Esophagus muscularis mucosa (tissue), 4 donors: Measurements from ENCODE around the gene MX2. TPM values are rescaled to one million over a fixed set of nuclear protein-coding genes. Genes with fewer than 3 reads are reported as not detected.

Experiments
- DNase-seq: peaks from one replicate; pipeline ENCODE4 v3.0.0-alpha.2; 2017; ENCODE audit errors: extremely low spot score
- H3K27ac ChIP-seq, 4 donors: fragments of 200-600 bp; sonication (generic); replicated peaks in 1 of 4; 1 replicate in 3 of 4; 2 replicates in 1 of 4; pipeline ENCODE4 v1.5.1; 2016 to 2019; ENCODE audit warnings: mild to moderate bottlenecking in 1 of 4
- H3K27me3 ChIP-seq, 4 donors: fragments of 200-600 bp; sonication (generic); one replicate each; pipeline versions ENCODE4 v1.5.1 to v1.6.0; 2016 to 2019
- H3K36me3 ChIP-seq, 4 donors: fragments of 200-600 bp; sonication (generic); one replicate each; pipeline ENCODE4 v1.5.1; 2016 to 2019
- H3K4me1 ChIP-seq, 4 donors: fragments of 200-600 bp; sonication (generic); one replicate each; pipeline ENCODE4 v1.5.1; 2016 to 2019
- H3K4me3 ChIP-seq, 4 donors: fragments of 200-600 bp; sonication (generic); 1 replicate in 2 of 4; 2 replicates in 2 of 4; pipeline ENCODE4 v1.5.1; 2016 to 2019; ENCODE audit warnings: mild to moderate bottlenecking in 4 of 4, moderate library complexity in 1 of 4
- H3K9me3 ChIP-seq, 4 donors: fragments of 200-600 bp; sonication (generic); 1 replicate in 3 of 4; 2 replicates in 1 of 4; pipeline ENCODE4 v1.5.1; 2016 to 2019
- EP300 ChIP-seq: sonication (generic); formaldehyde crosslinking; IDR thresholded peaks from one replicate; pipeline ENCODE4 v1.6.1; 2017; ENCODE audit warnings: antibody characterized with exemption
- POLR2A ChIP-seq: fragments of 450-650 bp; IDR thresholded peaks from one replicate; pipeline ENCODE4 v1.6.1; 2017; ENCODE audit warnings: antibody characterized with exemption, moderate library complexity, mild to moderate bottlenecking, low read depth
- POLR2AphosphoS5 ChIP-seq, 2 donors: sonication (generic); formaldehyde crosslinking; IDR thresholded peaks; one replicate each; pipeline ENCODE4 v1.6.1; 2017; ENCODE audit warnings: antibody characterized with exemption in 2 of 2
- WGBS: methylation state at CpG from one replicate; pipeline ENCODE4 v1.1.5; 2018; 5-methylcytosine and 5-hydroxymethylcytosine counted together
- intact Hi-C: fragments of 100-400 bp; cut with DNase I; formaldehyde crosslinking; loops from one replicate; pipeline ENCODE4 v1.15.1; 2023
- total RNA-seq, 4 donors: library from RNA; depleted of rRNA; stranded (reverse); fragments of >200 nt; gene quantifications; one replicate each; pipeline versions ENCODE4 v1.1.0 to v1.2.1, GENCODE V29; 2016
- TF ChIP-seq, protein P1 (sequence below), 3 experiments: fragments of 200-600 bp in 2 of 3; fragments of 450-650 bp in 1 of 3; sonication (generic) in 2 of 3; IDR thresholded peaks; one replicate each; pipeline ENCODE4 v1.5.1; 2017 to 2019; ENCODE audit warnings: antibody characterized with exemption in 3 of 3, mild to moderate bottlenecking in 2 of 3, moderate library complexity in 1 of 3

Gene MX2
- total RNA-seq, 4 donors from 2014 or later, result 5.4 to 19.7 (median 7.0) TPM

- TF ChIP-seq POLR2AphosphoS5 (IDR thresholded peaks at IDR 0.05), result no peak
- no peak for TF ChIP-seq EP300
- TF ChIP-seq, protein P1, sequence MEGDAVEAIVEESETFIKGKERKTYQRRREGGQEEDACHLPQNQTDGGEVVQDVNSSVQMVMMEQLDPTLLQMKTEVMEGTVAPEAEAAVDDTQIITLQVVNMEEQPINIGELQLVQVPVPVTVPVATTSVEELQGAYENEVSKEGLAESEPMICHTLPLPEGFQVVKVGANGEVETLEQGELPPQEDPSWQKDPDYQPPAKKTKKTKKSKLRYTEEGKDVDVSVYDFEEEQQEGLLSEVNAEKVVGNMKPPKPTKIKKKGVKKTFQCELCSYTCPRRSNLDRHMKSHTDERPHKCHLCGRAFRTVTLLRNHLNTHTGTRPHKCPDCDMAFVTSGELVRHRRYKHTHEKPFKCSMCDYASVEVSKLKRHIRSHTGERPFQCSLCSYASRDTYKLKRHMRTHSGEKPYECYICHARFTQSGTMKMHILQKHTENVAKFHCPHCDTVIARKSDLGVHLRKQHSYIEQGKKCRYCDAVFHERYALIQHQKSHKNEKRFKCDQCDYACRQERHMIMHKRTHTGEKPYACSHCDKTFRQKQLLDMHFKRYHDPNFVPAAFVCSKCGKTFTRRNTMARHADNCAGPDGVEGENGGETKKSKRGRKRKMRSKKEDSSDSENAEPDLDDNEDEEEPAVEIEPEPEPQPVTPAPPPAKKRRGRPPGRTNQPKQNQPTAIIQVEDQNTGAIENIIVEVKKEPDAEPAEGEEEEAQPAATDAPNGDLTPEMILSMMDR (IDR thresholded peaks at IDR 0.05), result no peak
- TF ChIP-seq POLR2A, result no peak
- H3K27me3 ChIP-seq, result no peaks in the 10 kb centered on the region
- H3K4me1 ChIP-seq, result no peaks in the 10 kb centered on the region
- no peak overlapping the region for H3K27ac ChIP-seq
- no peaks in the 10 kb centered on the region for H3K9me3 ChIP-seq
- intact Hi-C loops, result no loop called here
- peaks cover 30 to 100% (median 88%) of the 10 kb centered on the region in 4 donors for H3K36me3 ChIP-seq
- WGBS, result 68% methylated on average over 2 of the region's 2 CpGs
- H3K4me3 ChIP-seq, result no peak overlapping the region
- no peak for DNase-seq
Observed at GRCh38 chr21:41437729-41438128, 75.9 kb downstream of the MX2 start.

DNA sequence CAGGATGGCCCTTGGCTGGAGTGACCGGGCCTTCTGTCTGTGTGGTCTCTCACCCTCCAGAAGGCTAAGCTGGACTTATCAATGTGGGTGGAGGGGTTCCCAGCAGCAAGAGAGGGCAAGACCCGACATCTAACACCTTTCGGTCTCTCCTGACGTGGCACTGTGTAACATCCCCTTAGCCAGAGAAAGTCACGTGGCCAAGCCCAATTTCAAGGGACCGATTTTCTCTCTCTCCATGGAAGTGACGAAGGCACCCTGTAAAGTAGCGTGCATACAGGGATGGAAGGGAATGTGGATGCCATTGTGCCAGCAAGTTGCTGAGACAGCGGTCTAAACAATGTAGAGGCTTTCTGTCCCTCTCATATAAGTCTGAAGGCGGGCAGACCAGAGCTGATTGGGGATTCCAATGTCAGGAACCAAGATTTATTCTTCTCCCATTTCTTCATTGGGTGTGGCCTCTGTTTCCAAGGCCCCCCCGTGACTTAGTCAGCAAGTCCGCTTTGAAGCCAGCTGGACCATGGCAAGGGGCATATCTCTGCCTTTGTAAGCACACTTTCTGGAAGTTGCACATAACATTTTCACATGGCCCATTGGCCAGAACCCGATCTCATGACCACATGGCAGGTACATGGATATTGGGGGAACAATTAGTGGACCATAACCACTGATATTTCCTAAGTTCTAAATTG lies 76.7 kb downstream of the MX2 start:
- 92% methylated on average over 13 of the region's 13 CpGs for WGBS
- TF ChIP-seq POLR2A (no peak), POLR2AphosphoS5 (IDR thresholded peaks at IDR 0.05) (no peak), EP300 (no peak)
- TF ChIP-seq, protein P1 (IDR thresholded peaks at IDR 0.05), result no peak
- H3K4me3 ChIP-seq, result no peak overlapping the region
- intact Hi-C loops, result no loop called here
- no peaks in the 10 kb centered on the region for H3K9me3 ChIP-seq
- DNase-seq, result no peak
- H3K27ac ChIP-seq, result no peak overlapping the region
- peaks cover 32 to 100% (median 87%) of the 10 kb centered on the region in 4 donors for H3K36me3 ChIP-seq
- H3K4me1 ChIP-seq, result no peaks in the 10 kb centered on the region
- H3K27me3 ChIP-seq, result no peaks in the 10 kb centered on the region

DNA sequence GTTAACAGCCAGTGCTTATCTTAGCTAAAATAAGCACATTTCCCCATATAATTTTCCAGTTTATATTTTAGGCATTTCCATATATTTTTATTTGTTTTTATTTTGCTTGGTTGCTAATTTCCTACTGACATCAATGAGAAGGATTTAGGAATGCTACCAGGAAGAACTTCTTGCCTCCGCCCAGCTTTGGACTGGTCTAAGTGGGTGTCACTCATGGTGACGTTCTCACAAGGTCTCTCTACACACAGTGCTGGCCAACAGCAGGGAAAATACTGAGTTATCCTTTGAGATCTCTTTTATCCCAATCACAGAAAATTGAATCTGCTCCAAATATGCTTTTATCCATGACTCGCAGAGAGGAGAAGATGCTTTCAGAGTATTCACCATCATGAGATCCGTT lies 77.4 kb downstream of the MX2 start:
- intact Hi-C loops, result no loop called here
- DNase-seq, result no peak
- H3K4me3 ChIP-seq, result no peak overlapping the region
- H3K36me3 ChIP-seq, result peaks cover 36 to 100% (median 84%) of the 10 kb centered on the region in 4 donors
- H3K27me3 ChIP-seq, result no peaks in the 10 kb centered on the region
- TF ChIP-seq EP300 (no peak), POLR2A (no peak), POLR2AphosphoS5 (IDR thresholded peaks at IDR 0.05) (no peak)
- H3K4me1 ChIP-seq, result no peaks in the 10 kb centered on the region
- no peaks in the 10 kb centered on the region for H3K9me3 ChIP-seq
- 81% methylated on average over 4 of the region's 4 CpGs for WGBS
- H3K27ac ChIP-seq, result no peak overlapping the region

GRCh38 chr21:41441546-41441945 lies 79.7 kb downstream of the MX2 start:
- TF ChIP-seq POLR2AphosphoS5 (IDR thresholded peaks at IDR 0.05) (no peak), POLR2A (no peak), EP300 (no peak)
- TF ChIP-seq, protein P1 (IDR thresholded peaks at IDR 0.05), result no peak
- Histone ChIP-seq H3K36me3 (peaks cover 41 to 100% (median 85%) of the 10 kb centered on the region in 4 donors), H3K4me3 (no peak overlapping the region), H3K4me1 (no peaks in the 10 kb centered on the region), H3K27me3 (no peaks in the 10 kb centered on the region), H3K27ac (no peak overlapping the region), H3K9me3 (no peaks in the 10 kb centered on the region)
- intact Hi-C loops, result no loop called here
- DNase-seq, result no peak
- 94% methylated on average over 8 of the region's 14 CpGs for WGBS

DNA sequence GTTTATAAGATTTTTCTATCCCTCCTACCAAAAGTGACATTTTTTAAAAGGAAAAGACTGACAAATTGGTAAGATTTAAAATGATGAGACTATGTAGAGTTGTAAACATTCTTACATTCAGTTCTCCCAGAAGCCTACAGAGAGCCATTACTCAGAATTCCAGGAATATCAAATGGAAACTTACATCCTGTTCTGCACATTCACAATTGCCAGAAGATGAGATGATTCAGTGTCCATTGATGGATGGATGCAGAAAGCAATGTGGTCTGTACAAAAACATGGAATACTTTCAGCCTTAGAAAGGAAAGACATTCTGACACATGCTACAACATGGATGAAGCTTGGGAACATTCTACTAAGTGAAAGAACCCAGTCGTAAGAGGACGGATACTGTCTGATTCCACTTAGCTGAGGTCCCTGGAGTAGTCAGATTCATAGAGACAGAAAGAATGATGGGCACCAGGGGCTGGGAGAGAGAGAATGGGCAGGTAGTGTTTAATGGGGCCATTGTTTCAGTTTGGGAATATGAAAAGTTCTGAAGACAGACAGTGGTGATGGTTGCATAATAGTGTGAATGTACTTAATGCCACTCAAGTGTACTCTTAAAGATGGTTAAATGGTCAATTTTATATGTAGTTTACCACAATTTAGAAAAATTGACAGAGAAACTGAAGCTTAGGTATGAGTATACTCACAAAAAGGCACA lies 80.8 kb downstream of the MX2 start:
- intact Hi-C loops, result no loop called here
- TF ChIP-seq EP300, result no peak
- TF ChIP-seq POLR2AphosphoS5 (IDR thresholded peaks at IDR 0.05), result no peak
- TF ChIP-seq, protein P1 (IDR thresholded peaks at IDR 0.05), result no peak
- TF ChIP-seq POLR2A, result no peak
- H3K4me3 ChIP-seq, result no peak overlapping the region
- no peaks in the 10 kb centered on the region for H3K4me1 ChIP-seq
- no peaks in the 10 kb centered on the region for H3K9me3 ChIP-seq
- no peak for DNase-seq
- no peaks in the 10 kb centered on the region for H3K27me3 ChIP-seq
- no peak overlapping the region for H3K27ac ChIP-seq
- H3K36me3 ChIP-seq, result peaks cover 44 to 100% (median 84%) of the 10 kb centered on the region in 4 donors
- WGBS, result 95% methylated on average over 2 of the region's 2 CpGs
